ENCODE data around the gene EBNA1BP2. TPM values are rescaled to one million over a fixed set of nuclear protein-coding genes. Genes with fewer than 3 reads are reported as not detected.

The EBNA1BP2 gene
- total and polyA plus RNA-seq, 10 of the 15 experiments (the other 5 are each of a cell fraction or from before 2014, with no cell fraction given) = 57.5 to 275 (median 133) TPM

DNA sequence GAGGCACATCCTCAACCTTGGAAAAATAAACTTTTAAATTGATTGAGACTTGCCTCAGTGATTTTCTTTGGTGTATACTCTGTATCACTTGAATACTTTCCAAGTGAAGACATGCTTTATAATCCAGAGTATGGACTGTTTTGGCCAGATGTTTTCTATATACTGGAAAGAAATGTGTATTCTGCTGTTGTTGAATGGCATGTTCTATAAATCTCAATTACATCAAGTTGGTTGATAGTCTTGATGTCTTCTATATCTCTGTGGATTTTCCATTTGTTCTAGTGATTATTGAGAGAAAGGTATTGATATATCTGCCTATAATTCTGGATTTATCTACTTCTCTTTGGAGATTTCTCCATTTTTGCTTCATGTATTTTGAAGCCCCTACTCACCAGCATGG is 37.5 kb downstream of the EBNA1BP2 start (continued):
- TF ChIP-seq, protein P1, sequence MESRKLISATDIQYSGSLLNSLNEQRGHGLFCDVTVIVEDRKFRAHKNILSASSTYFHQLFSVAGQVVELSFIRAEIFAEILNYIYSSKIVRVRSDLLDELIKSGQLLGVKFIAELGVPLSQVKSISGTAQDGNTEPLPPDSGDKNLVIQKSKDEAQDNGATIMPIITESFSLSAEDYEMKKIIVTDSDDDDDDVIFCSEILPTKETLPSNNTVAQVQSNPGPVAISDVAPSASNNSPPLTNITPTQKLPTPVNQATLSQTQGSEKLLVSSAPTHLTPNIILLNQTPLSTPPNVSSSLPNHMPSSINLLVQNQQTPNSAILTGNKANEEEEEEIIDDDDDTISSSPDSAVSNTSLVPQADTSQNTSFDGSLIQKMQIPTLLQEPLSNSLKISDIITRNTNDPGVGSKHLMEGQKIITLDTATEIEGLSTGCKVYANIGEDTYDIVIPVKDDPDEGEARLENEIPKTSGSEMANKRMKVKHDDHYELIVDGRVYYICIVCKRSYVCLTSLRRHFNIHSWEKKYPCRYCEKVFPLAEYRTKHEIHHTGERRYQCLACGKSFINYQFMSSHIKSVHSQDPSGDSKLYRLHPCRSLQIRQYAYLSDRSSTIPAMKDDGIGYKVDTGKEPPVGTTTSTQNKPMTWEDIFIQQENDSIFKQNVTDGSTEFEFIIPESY (IDR thresholded peaks at IDR 0.05) = no peak
- TF ChIP-seq EZH2 (IDR thresholded peaks at IDR 0.05; ENCODE audit: borderline replicate concordance, control insufficient read depth, low read depth, low read length) (no peak), CUX1 (IDR thresholded peaks at IDR 0.05; ENCODE audit: insufficient replicate concordance, low read depth, low read length) (no peak), SIX5 (IDR thresholded peaks at IDR 0.05; ENCODE audit: low read depth, low read length, severe bottlenecking) (no peak), POLR2A (IDR thresholded peaks at IDR 0.05; ENCODE audit: low read depth, low read length) (no peak), POU2F2 (IDR thresholded peaks at IDR 0.05; ENCODE audit: borderline replicate concordance, low read depth, low read length) (no peak), SREBF1 (IDR thresholded peaks at IDR 0.05; ENCODE audit: low read length) (no peak), SMARCA5 (IDR thresholded peaks at IDR 0.05) (no peak)
- TF ChIP-seq, protein P2, sequence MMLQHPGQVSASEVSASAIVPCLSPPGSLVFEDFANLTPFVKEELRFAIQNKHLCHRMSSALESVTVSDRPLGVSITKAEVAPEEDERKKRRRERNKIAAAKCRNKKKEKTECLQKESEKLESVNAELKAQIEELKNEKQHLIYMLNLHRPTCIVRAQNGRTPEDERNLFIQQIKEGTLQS (IDR thresholded peaks at IDR 0.05; ENCODE audit: borderline replicate concordance, extremely low read depth, low read depth, low read length) = no peak
- TF ChIP-seq, protein P3, sequence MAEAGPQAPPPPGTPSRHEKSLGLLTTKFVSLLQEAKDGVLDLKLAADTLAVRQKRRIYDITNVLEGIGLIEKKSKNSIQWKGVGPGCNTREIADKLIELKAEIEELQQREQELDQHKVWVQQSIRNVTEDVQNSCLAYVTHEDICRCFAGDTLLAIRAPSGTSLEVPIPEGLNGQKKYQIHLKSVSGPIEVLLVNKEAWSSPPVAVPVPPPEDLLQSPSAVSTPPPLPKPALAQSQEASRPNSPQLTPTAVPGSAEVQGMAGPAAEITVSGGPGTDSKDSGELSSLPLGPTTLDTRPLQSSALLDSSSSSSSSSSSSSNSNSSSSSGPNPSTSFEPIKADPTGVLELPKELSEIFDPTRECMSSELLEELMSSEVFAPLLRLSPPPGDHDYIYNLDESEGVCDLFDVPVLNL (IDR thresholded peaks at IDR 0.05; ENCODE audit: low read depth, low read length) = no peak
